SU-DHL-6 (cell line): ENCODE data around the gene CENPO.

Source experiments
- EZH2phosphoT487 ChIP-seq: fragments of 200-600 bp; sonication (generic), shearing (Covaris generic); conservative IDR thresholded peaks from 2 replicates; pipeline ENCODE4 v1.6.1; 2018; ENCODE audit warnings: mild to moderate bottlenecking, antibody characterized with exemption, low read length, moderate library complexity, mixed read lengths
- TF ChIP-seq, protein P1 (sequence below): fragments of 200-600 bp; sonication (generic); IDR thresholded peaks from one replicate; pipeline ENCODE4 v1.5.1; 2017; ENCODE audit warnings: antibody characterized with exemption, mild to moderate bottlenecking, low read length, moderate library complexity; ENCODE audit not compliant: insufficient read depth, poor library complexity, severe bottlenecking

DNA sequence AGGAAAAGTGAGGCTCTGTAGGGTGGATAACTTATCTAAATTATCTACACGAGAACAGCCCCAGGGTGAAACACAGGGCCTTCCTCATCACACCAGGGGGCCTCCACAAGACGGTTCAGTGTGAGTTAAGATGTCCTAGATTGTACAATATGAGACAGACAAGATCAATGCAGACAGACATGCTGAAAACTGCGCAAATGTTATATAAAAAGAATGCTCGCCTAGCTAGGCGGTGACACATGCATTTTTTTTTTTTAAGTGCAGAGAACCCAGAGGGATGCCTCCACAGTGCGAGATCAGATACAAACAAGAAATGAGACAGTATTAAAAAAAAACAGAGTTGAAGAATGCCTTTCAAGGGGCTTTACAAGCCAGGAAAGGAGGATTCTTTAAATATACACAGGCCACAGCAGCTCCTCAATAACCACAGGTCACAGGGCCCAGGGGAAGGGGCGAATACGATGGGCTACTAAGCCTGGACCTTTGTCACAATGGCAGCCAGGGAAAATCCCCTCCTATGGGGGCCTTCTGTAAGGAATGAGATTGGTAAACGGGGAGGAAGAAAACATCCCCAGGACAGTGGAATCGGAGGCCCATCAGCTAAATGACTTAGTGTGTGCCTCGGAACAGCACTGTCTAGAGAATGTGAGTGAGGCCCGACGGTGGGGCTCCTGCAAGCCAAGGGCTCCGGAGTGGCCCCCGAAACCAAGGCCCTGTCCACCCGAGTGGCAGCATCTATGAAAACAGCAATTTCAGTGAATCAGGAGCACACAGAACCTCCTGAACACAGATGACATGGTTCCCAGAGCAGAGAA lies 77.9 kb downstream of the CENPO start:
- TF ChIP-seq, protein P1, sequence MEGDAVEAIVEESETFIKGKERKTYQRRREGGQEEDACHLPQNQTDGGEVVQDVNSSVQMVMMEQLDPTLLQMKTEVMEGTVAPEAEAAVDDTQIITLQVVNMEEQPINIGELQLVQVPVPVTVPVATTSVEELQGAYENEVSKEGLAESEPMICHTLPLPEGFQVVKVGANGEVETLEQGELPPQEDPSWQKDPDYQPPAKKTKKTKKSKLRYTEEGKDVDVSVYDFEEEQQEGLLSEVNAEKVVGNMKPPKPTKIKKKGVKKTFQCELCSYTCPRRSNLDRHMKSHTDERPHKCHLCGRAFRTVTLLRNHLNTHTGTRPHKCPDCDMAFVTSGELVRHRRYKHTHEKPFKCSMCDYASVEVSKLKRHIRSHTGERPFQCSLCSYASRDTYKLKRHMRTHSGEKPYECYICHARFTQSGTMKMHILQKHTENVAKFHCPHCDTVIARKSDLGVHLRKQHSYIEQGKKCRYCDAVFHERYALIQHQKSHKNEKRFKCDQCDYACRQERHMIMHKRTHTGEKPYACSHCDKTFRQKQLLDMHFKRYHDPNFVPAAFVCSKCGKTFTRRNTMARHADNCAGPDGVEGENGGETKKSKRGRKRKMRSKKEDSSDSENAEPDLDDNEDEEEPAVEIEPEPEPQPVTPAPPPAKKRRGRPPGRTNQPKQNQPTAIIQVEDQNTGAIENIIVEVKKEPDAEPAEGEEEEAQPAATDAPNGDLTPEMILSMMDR = no peak
- no peak for TF ChIP-seq EZH2phosphoT487
